Stimulated activated CD4-positive, alpha-beta T cell treated with anti-CD3 and anti-CD28 coated beads, Interleukin-15, amount 100 ng/mL, for 1 hour (primary cell): Measurements from ENCODE around the gene MT1HL1.
"Not testable (repeated sequence)": the region's sequence is repeated elsewhere in the genome, so short reads cannot be mapped to it uniquely, and the experiment has no call there.

ENCODE experiments used
- DNase-seq, 2 donors: peaks; one replicate each; pipeline ENCODE4 v3.0.0-alpha.2; 2020; ENCODE audit warnings: low read depth in 1 of 2, low spot score in 1 of 2

MT1HL1 gene

DNA sequence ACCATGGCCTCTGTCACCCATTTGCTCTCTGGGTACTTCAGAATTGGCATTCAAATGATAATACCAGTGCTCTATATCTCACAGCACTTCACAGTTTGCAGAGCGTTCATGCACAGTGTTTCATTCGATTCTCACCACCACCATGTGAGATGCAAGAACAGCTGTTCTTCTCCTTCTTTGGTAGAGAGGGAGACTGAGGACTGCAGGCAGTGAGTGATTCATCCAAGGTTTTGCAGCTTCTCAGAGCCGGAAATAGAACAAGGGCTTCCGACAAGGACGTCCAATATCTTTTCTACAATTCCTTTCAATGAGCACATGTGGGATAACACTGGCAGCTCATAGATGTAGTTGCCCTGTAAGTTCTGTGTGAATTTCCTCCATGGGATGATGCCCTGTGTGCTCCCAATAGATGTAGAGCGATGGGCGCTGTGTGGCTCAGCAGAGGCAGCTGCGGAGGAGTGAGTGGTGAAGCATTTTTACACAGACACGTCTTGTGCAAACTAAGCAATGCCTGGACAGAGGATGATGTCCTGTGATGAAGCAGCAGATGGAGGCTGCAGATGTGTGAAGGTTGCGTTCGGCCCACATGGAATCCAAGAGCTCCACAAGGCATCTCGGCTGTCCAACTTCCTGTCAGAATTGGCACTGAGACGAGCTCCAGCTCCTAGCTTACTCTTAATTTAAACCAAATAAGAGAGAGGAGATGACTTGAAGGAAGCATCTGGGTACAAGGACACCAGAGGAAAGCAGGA lies 24.9 kb downstream of the MT1HL1 start:
- DNase-seq: no peak

DNA sequence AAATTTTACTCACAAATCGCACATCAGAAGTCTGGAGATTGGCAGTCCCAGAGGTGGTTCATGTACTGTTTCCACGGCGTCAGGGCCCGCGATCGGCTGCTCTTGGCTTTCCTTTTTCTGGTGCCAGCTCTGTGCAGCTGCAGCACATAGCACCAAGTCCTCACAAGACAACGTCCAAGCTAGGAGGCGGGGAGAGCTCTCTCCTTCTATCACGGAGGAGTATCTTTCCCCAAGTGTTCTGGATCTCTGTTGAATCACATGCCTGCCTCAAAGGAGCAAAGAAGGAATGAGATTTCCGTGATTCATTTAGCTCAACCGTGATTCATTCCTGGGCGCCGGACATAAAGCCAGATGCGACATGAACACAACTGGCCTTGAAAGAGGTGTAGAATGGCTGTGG lies 25.5 kb downstream of the MT1HL1 start:
- DNase-seq: no peak

DNA sequence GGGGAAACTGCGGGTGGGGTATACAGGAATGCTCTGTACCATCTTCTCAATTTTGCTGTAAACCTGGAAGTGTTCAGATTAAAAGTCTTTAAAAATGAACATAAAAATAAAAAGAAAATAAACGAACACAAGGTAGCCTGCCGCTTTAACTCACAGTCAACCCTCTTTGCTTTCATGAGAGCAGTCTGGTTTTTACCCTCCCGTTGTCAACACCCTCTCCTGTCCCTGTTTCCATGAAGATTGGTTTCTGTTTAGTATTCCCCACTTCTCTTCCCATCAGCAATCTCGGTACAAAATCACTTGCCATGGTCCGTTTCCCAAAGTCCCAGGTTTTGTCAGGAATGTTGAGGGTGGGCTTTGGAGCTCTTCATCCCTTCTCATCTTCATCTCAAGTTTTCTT lies 28.8 kb downstream of the MT1HL1 start:
- DNase-seq: no peak

DNA sequence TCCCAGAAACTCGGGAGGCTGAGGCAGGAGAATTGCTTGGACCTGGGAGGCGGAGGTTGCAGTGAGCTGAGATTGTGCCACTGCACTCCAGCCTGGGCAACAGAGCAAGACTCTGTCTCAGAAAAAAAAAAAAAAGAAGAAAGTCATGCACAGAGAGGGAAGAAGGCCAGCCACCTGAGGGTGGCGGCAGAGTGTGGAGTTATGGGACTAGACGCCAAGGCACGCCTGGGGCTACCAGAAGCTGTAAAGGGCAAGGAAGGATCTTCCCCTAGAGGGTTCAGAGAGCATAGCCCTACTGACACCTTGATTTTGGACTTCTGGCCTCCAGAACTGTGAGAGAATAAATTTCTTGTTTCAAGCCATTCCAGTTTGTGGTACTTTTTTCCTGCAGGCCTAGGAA lies 30.2 kb downstream of the MT1HL1 start:
- DNase-seq: not testable (repeated sequence)

DNA sequence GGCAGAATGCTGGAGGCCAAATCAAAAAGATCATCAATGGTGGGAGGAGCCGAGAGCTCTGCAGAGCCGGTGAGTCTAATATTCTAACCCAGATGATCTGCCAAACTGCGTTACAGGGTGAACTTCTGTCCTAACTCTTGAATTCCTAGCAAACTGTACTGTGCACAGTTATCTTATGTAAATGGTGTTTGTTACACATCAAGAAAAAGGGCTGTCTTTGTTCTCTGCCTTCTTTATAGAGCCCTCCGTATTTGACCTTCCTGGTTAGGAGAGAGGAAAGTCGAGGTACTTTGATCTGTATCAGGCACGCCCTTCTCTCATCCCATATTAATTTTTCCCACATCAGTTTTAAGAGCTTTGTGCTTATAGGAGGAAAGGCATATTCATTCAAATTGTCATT lies 37.6 kb downstream of the MT1HL1 start:
- DNase-seq: no peak

DNA sequence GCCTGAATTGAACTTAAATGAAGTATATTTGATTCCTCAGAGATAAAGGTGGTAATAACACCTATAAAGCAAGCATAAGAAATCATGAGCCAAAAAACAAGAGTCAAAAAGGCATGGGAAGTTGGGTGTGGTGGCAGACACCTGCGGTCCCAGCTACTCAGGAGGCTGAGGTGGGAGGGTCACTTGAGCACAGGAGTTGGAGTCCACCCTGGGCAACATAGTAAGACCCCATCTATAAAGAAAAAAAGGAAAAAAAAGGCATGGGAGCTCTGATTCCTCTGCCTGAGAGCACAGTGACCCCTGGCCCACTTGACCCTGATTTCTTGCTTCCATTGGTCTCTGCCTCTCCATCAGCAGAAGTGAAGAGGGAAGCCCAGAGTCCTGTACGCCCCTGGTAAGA lies 40.3 kb downstream of the MT1HL1 start:
- no peak for DNase-seq

DNA sequence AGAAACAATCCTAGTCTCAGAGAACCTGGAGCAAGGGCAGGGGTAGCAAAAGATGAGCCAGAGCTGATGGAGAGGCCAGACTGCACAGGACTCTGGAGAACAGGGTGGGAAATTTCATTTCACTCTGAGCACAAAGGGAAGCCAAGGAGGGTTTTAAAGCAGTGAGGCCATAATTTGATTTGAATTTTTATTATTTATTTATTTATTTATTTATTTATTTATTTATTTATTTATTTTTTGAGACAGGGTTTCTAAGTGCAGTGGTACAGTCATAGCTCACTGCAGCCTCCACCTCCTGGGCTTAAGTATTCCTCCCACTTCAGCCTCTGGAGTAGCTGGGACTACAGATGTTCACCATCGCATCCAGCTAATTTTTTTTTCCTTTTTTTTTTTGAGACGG lies 45.1 kb downstream of the MT1HL1 start:
- no peak for DNase-seq

DNA sequence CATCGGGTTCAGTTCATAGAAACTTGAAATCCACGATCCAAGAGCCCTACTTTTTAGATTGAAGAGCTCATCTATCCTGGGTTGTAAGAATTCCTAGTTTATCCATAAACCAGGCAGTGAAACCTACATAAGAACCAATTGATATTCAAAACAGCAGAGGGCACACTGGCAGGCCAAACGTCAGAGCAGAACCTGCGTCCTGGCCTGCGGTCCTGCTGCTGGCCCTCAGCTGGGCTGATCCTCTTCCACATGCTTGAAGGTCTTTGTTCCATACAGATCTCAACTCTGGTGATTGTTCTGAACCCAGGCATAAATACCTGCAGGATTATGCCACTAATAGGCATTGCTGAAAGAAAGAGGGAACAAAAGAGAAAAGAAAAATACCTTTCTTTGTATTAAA lies 47.0 kb downstream of the MT1HL1 start:
- DNase-seq: no peak
